GM19467 (cell line): ENCODE data around the gene OR5AK2.
"Not testable (repeated sequence)": the region's sequence is repeated elsewhere in the genome, so short reads cannot be mapped to it uniquely, and the experiment has no call there.

Experiments used
- ATAC-seq: cut with Tn5 transposase; IDR thresholded peaks from one replicate; pipeline ENCODE4 v1.9.1; 2021; ENCODE audit warnings: mild to moderate bottlenecking, moderate library complexity; ENCODE audit not compliant: unreplicated experiment

The OR5AK2 gene, protein sequence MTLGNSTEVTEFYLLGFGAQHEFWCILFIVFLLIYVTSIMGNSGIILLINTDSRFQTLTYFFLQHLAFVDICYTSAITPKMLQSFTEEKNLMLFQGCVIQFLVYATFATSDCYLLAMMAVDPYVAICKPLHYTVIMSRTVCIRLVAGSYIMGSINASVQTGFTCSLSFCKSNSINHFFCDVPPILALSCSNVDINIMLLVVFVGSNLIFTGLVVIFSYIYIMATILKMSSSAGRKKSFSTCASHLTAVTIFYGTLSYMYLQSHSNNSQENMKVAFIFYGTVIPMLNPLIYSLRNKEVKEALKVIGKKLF

DNA sequence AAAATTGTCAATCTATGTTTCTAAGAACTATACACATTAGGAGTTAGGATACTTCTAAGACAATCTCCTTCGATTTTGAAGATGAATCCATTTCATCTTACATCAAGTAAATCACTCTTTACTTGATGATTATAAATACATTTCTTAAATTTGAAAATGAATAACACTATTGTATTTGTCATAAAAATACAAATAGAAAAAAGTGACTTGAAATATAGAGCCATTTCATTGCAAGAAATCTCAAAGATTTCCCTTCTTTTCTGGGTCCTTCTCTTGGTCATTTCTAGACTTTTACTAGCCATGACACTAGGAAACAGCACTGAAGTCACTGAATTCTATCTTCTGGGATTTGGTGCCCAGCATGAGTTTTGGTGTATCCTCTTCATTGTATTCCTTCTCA is at the start of gene OR5AK2:
OR5AK2 (plus strand) TSS at position 301 of the 400 bp plus-strand sequence; CDS start at position 301, 0 bp downstream.
- ATAC-seq: no peak

DNA sequence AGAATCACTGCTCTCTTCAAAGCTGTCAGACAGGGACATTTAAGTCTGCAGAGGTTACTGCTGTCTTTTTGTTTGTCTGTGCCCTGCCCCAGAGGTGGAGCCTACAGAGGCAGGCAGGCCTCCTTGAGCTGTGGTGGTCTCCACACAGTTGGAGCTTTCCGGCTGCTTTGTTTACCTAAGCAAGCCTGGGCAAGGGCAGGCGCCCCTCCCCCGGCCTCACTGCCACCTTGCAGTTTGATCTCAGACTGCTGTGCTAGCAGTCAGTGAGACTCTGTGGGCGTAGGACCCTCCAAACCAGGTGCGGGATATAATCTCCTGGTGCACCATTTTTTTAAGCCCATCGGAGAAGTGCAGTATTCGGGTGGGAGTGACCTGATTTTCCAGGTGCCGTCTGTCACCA is 43.2 kb upstream of the OR5AK2 start:
- ATAC-seq: not testable (repeated sequence)

DNA sequence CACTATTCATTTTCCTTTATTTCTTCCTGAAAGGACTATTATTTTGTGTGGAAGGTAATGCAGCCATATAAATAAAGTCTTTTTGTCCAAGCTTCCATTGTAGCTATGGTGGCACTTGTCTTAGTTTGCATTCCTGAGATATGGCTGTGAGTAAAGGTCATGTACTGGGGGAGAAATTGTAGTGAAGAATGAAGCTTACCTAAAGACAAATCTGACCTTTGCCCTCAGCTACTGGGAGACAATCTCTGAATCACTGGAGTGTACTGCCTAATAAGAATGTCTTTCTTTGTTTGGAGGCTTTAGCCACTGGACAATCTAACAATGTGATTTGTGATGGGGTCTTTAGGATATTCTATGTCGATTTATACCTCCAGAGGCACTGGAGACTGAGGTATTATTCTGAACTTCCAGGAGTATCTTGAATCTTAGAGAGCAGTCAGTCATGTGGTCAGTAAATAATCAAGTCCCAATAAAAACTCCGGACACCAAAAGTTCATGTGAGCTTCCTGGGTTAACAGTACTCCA is 39.7 kb upstream of the OR5AK2 start:
- ATAC-seq: no peak

DNA sequence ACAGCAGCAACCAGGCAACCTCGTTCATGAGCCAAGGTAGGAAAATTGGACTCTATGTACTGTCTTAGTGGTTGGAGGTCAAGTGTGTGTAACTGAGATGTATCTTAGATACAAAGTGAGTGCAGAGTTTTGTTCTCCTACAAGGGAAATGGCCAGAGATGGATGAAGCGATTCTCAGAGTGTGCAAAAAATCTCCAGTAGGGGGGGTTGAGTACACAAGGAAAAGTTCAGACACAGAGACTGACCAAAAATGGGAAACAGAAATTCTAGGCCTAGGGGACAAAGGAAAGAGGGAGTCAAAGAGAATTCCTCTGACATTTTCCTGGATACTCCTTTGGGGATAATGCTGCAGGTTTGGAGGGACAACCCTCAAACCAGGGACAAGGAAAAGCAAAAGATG is 38.2 kb upstream of the OR5AK2 start:
- no peak for ATAC-seq

DNA sequence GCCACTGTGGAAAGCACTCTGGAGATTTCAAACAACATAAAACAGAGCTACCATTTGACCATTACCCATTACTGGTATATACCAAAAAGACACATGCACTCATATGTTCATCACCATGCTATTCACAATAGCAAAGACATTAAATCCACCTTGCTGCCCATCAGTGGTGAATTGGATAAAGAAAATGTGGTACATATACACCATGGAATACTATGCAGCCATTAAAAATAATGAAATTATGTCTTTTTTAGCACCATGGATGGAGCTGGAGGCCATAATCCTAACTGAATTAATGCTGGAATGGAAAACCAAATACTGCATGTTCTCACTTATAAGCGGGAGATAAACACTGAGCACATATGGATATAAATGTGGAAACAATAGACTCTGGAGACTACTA is 34.8 kb upstream of the OR5AK2 start:
- ATAC-seq: not testable (repeated sequence)

DNA sequence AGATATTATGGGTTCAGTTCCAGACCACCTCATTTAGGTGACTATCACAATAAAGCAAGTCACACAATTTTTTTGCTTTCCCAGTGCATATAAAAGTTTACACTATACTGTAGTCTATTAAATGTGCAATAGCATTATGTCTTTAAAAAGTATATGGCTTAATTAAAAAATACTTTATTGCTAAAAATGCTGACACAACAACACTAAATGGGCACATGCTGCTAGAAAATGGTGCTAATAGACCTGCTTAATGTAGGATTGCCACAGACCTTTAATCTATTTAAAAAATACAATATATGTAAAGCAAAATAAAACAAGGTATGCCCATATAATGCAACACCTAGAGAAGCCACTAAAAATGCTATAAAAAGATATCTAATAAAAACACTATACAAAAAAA is 27.1 kb upstream of the OR5AK2 start:
- ATAC-seq: no peak

DNA sequence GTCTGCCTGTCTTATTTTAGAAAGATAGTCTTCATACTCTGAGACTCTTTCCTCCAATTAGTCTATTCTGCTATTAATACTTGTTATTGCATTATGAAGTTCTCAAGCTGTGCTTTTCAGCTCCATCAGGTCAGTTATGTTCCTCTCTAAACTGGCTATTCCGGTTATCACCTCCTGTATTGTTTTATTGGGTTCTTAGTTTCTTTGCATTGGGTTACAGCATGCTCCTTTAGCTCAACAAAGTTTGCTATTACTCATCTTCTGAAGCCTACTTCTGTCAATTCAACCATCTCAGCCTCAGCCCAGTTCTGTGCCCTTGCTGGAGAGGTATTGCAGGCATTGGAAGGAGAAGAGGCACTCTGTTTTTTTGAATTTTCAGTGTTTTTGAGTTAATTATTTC is 21.0 kb upstream of the OR5AK2 start:
- no peak for ATAC-seq

DNA sequence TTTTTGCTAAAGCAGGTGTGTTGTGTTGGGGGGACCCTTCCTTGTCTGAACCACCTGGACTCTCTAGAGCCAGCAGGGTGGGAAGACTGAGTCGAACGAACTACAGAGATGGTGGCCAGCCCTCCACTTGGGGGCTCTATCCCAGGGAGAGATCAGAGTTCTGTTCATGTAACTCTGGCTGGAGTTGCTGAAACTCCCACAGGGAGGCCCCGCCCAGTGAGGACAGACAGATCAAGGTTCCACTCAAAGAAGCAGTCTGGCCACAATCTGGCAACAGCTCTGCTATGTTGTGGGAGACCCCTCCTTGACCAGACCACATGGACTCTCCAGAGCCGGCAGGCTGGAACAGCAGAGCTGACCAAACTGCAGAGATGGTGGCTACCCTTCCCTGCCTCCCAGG is 20.2 kb upstream of the OR5AK2 start:
- ATAC-seq: no peak

DNA sequence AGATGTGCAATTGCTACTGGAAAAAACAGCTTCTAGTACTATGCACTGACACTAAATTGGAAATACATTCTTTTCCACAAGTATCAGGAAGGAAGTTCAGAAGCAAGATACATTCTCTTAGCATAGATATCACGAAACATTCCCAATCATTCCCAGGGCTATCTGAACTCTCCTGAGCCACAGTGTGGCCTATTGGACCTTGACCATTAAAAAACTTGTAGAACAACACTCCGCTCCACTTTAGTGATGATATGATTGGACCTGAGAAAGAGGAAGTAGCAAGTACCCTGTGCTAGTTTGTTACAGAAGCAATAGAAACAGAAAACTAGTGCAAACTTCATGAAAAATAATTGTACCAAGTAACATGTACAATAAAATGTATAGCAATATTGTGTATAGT is 11.4 kb upstream of the OR5AK2 start:
- no peak for ATAC-seq

DNA sequence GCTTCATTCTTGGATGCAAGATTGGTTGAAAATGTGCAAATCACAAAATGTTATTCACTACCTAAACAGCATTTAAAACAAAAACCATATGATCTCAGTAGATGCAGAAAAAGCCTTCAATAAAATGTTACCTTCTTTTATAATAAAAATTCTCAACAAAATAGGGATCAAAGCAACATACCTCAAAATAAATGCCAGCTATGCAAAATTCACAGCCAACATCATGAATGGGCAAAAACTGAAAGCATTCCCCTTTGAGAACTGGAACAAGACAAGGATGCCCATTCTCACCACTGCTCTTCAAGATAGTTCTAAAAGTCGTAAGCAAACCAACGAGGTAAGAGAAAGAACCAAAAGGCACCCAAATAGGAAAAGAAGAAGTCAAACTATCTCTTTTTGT is 2.0 kb downstream of the OR5AK2 start:
- ATAC-seq: no peak

DNA sequence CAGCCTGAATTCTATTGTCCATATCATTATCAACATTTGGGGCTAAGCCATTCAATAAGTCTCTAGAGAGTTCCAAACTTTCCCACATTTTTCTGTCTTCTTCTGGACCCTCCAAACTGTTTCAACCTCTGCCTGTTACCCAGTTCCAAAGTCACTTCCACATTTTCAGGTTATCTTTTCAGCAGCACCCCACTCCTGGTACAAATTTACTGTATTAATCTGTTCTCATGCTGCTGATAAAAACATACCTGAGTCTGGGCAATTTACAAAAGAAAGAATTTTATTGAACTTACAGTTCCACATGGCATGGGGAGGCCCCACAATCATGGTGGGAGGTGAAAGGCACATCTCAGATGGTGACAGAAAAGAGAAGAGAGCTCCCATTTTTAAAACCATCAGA is 5.8 kb downstream of the OR5AK2 start:
- no peak for ATAC-seq

DNA sequence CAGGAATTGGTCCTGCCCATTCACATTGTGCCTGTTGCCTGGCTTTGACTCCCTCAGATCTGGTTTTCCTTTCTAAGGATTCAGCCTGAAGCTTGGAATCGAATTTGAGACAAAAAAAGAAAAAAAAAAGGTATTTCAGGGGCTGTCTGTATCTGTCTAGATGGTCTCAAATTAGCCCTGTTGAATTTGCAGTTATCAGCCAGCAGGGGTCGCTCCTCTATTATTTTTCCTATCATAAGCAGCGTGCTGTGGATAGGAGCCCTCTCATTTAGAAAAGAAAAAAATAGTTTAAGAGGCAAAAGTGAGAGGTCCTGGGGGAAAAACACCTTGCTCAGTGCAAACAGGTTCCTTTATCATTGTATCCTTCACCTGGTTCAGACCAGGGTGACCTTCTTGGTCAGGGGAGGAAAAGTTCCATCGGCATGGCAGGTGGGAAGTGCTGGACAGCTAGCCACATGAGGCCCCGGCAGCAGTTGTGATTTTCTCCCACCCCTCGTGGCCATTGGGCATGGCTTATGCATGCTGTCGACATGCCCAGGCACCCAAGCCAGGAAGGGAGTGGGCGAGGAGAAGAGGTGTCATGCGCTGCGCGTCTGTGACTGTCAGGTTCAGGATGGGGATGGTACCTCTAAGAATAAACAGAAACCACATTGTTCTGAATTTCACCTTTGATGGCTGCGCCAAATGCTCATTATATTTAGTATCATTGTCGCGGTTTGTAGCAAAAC is 13.1 kb downstream of the OR5AK2 start:
- no peak for ATAC-seq

DNA sequence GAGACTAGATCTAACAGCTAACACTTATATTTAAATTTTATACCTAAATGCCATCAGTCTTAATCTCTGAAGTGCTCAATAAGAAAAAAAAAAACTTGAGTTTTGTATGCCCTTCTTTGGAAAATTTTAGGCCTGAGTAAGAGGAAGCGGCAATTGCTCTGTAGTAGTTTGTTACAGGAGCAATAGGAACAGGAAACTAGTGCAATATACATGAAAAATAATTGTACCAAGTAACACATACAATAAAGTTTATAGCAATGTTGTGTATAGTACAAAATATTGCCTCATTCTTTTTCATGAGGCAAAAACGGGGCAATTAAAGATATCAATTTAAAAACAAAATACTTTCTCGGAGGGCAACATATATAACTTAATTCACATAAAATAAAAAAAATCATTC is 19.7 kb downstream of the OR5AK2 start:
- ATAC-seq: no peak

DNA sequence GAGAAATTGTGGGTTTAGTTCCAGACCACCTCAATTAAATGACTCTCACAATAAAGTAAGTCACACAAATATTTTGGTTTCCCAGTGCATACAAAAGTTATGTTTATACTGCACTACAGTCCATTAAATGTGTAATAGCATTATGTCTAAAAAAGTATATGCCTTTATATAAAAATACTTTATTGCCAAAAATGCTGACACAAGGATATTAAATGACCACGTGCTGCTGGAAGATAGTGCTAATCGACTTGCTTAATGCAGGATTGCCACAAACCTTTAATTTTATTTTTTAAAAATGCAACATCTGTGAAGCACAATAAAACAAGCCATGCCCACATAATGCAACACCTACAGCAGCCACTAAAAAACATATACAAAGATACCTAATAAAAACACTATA is 27.0 kb downstream of the OR5AK2 start:
- ATAC-seq: no peak

DNA sequence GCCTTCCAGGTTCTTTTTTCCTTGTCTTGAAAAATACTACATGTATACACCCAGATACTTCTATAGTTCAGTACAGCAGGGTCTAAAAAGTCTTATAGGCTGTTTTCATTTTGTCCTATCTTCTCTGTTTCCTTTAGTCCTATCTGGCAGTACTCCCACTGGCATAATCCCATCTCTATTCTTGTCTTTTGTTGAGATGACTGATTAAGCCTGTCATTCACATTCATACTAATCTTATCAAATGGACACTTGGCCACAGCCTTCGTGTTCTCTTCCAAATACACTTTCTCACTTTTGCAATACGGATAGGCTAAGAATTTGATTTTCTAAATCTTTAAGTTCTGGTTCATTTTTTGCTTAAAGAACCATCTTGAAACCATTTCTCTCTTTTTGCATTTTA is 42.8 kb downstream of the OR5AK2 start:
- no peak for ATAC-seq
